LNCAP (cell line): ENCODE results near the gene SMU1.

ENCODE experiments used
- CTCF ChIP-seq: fragments of 450-650 bp; IDR thresholded peaks from 2 replicates; pipeline ENCODE4 v1.5.1; 2017; ENCODE audit warnings: mild to moderate bottlenecking

The SMU1 gene

GRCh38 chr9:33109850-33110595 is 33.5 kb upstream of the SMU1 start:
- no peak for TF ChIP-seq CTCF

GRCh38 chr9:33109097-33109496 is 32.6 kb upstream of the SMU1 start:
- no peak for TF ChIP-seq CTCF

GRCh38 chr9:33108472-33108871 is 32.0 kb upstream of the SMU1 start:
- TF ChIP-seq CTCF, result no peak

GRCh38 chr9:33107762-33108161 is 31.3 kb upstream of the SMU1 start:
- TF ChIP-seq CTCF, result no peak

- no peak for TF ChIP-seq CTCF
Measured at GRCh38 chr9:33106827-33107621, 30.6 kb upstream of the SMU1 start.

GRCh38 chr9:33106372-33106771 is 29.9 kb upstream of the SMU1 start:
- TF ChIP-seq CTCF, result no peak

- no peak for TF ChIP-seq CTCF
Measured at GRCh38 chr9:33105959-33106358, 29.5 kb upstream of the SMU1 start.
